Measurements from ENCODE around the gene TTC28. TPM values are rescaled to one million over a fixed set of nuclear protein-coding genes. Genes with fewer than 3 reads are reported as not detected.

TTC28 gene
- total RNA-seq, 2 donors from 2014 or later, result 4.2 to 5.4 TPM

DNA sequence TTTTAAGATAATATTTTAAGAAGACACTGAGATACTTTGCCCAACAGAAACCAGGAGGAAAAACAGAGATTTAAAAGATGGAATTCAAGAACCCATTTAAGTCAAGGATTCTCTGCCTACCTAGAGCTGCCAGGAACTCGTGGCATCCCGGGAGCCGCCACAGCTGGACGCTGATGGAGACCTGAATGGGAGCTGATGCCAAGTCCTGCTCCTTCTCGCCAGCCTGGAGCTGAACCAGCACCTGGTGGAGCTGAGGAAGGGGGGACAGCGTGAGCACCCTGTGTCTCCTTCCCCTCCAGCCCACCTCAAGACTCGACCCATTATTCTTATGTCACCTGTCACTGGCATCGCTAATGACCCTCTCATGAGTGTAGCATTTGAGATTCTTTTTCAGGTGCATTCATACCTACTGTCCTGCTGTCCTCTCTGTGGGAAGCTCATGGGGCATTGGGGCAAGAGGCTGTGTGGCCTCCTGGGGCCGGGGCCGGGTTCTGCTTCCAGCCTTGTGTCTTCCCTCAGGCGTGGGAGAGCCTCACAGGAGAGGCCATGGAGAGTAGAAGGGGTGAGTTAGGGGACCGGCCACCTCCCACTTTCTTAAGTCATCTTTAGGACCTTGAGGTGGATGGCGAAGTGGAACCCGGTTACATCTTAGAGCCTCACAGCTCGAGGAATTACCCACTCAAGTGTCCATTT lies 689.7 kb downstream of the TTC28 start:
- H3K9me3 Mint-ChIP-seq, result no peaks in the 10 kb centered on the region
- H3K27ac Mint-ChIP-seq, result no peak overlapping the region
- no peaks in the 10 kb centered on the region for H3K27me3 Mint-ChIP-seq (ENCODE audit: low read depth)
- ATAC-seq (replicated peaks in 1 of 2) (no peak), DNase-seq (no peak)
- H3K4me1 Mint-ChIP-seq (ENCODE audit: low read depth), result peaks cover 4% of the 10 kb centered on the region
- no peaks in the 10 kb centered on the region for H3K36me3 Mint-ChIP-seq (ENCODE audit: insufficient read depth in 2 of 2)
- H3K4me3 Mint-ChIP-seq, result no peak overlapping the region

DNA sequence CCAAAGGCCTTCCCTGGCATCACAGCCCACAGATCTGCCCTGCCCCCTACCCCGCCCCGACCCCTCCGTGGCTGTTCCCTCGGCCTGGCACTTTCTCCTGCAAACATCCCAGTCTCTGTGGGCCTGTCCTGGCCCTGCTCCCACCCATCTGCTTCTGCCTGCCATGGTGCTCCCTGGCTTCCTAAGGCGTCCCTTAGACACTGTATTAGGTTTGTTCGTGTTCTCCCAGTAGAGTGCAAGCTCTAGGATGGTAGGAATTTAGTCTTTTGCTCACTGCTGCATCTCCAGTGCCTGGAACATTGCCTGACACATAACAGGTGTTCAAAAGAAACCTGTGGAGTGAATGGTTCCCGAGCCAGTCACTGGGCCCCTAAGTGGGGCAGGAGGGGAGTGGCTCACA lies 690.9 kb downstream of the TTC28 start:
- Mint-ChIP-seq H3K27me3 (ENCODE audit: low read depth) (no peaks in the 10 kb centered on the region), H3K4me3 (no peak overlapping the region), H3K27ac (no peak overlapping the region), H3K9me3 (no peaks in the 10 kb centered on the region), H3K4me1 (ENCODE audit: low read depth) (peaks cover 4% of the 10 kb centered on the region), H3K36me3 (ENCODE audit: insufficient read depth in 2 of 2) (no peaks in the 10 kb centered on the region)
- ATAC-seq (replicated peaks in 1 of 2) (no peak), DNase-seq (no peak)

GRCh38 chr22:27987557-27987956 lies 692.1 kb downstream of the TTC28 start:
- Mint-ChIP-seq H3K27me3 (ENCODE audit: low read depth) (no peaks in the 10 kb centered on the region), H3K27ac (no peak overlapping the region), H3K9me3 (no peaks in the 10 kb centered on the region), H3K4me3 (no peak overlapping the region), H3K4me1 (ENCODE audit: low read depth) (peaks cover 4% of the 10 kb centered on the region), H3K36me3 (ENCODE audit: insufficient read depth in 2 of 2) (peaks cover 0 to 3% of the 10 kb centered on the region in 2 donors)
- no peak for DNase-seq
- ATAC-seq (replicated peaks in 1 of 2), result no peak

- DNase-seq, result no peak
These were observed 692.7 kb downstream of the TTC28 start for GRCh38 chr22:27986937-27987336.

DNA sequence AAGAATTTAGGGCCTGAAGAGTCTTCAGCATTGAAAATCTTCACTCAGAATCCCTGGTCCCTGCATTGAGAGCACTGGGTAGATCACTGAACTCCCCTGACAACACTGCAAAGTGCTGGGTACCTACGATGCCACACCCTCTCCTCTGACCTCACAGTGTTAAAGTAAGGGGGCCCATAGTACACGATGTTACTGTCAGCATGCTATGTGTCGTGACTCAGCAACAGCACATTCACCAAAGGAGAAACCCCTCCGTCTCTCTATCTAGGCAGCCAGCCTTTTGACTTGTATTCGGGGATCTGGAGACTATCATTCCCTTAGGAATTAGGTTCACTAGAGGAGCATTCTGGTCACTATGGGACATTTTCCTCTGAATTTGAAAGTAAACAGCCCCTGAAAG lies 693.2 kb downstream of the TTC28 start:
- peak overlapping the region; percentile 34 for H3K27ac Mint-ChIP-seq
- H3K36me3 Mint-ChIP-seq (ENCODE audit: insufficient read depth in 2 of 2), result peaks cover 0 to 3% of the 10 kb centered on the region in 2 donors
- H3K4me3 Mint-ChIP-seq, result no peak overlapping the region
- no peak for DNase-seq
- H3K4me1 Mint-ChIP-seq (ENCODE audit: low read depth), result peaks cover 4% of the 10 kb centered on the region
- ATAC-seq (replicated peaks in 1 of 2), result no peak
- H3K27me3 Mint-ChIP-seq (ENCODE audit: low read depth), result no peaks in the 10 kb centered on the region
- no peaks in the 10 kb centered on the region for H3K9me3 Mint-ChIP-seq

More at GRCh38 chr22:27986937-27987336, 692.7 kb downstream of the TTC28 start:
- H3K27ac Mint-ChIP-seq, result no peak overlapping the region
- peaks cover 4% of the 10 kb centered on the region for H3K4me1 Mint-ChIP-seq (ENCODE audit: low read depth)
- peaks cover 0 to 3% of the 10 kb centered on the region in 2 donors for H3K36me3 Mint-ChIP-seq (ENCODE audit: insufficient read depth in 2 of 2)
- ATAC-seq (replicated peaks in 1 of 2), result no peak
- no peaks in the 10 kb centered on the region for H3K27me3 Mint-ChIP-seq (ENCODE audit: low read depth)
- H3K4me3 Mint-ChIP-seq, result no peak overlapping the region
- no peaks in the 10 kb centered on the region for H3K9me3 Mint-ChIP-seq

DNA sequence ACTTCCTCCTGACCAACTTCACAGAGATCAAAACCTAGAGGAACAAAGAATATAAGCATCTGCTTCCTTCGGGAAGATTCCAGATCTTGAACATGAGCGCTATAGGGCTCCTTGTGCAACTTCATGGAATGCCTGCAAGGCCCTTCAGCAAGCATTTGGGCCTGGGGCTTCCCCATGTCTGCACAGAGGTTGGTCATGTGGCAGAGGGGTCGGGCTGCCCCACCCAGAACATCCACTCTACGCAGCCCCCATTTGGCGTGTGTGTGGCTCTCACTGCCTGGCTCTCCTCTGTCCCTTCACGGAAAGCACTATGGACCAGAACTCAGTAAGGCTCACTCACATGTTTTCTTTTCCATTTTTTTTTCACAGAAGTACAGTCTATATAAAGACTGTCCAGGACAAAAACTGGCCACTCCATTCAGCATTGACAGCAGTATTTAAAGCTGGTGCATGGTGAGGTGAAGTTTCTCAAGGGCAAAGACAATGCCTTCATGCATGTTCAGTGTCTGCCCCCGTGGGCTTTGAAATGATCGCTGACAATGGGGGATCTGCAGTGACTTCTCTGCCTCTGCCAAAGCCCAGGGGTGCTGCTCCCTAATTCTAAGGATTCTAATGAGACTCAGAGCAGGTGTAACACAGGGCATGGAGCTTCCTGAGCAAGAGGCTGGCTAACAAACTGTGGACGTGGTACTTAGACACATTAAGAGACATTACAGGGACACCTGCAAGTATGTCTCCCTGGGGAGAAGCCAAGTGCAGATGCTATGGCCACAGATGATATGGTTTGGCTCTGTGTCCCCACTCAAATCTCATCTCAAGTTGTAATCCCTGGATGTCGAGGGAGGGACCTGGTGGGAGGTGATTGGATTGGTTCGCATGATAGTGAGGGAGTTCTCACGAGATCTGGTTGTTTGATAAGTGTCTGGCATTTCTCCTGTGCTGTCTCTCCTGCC lies 694.0 kb downstream of the TTC28 start:
- DNase-seq, result no peak
- Mint-ChIP-seq H3K4me1 (ENCODE audit: low read depth) (peaks cover 4% of the 10 kb centered on the region), H3K9me3 (no peaks in the 10 kb centered on the region), H3K4me3 (no peak overlapping the region), H3K27ac (no peak overlapping the region), H3K36me3 (ENCODE audit: insufficient read depth in 2 of 2) (peaks cover 0 to 3% of the 10 kb centered on the region in 2 donors), H3K27me3 (ENCODE audit: low read depth) (no peaks in the 10 kb centered on the region)
- no peak for ATAC-seq (replicated peaks in 1 of 2)

DNA sequence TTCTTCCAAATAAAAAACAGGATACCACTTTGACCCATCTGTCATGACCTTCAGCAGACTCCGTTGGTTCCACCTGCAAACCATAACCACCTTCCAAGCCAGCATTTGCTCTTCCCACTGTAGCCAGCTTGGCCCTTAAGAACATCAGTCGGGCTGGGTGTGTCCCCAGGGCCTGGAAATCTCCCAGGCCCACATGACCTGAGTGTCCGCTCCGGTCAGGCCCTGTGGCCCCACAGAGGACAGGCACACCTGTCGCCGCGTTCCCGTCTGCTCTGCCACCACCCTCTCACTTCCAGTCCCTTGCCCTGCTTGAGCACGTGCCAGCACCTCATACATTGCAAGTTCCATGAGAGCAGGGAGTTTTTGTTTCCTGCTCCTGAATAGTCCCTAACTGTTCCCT lies 694.9 kb downstream of the TTC28 start:
- Mint-ChIP-seq H3K4me3 (no peak overlapping the region), H3K36me3 (ENCODE audit: insufficient read depth in 2 of 2) (peaks cover 0 to 3% of the 10 kb centered on the region in 2 donors), H3K9me3 (no peaks in the 10 kb centered on the region), H3K27ac (no peak overlapping the region), H3K4me1 (ENCODE audit: low read depth) (peaks cover 4% of the 10 kb centered on the region), H3K27me3 (ENCODE audit: low read depth) (no peaks in the 10 kb centered on the region)
- no peak for DNase-seq
- no peak for ATAC-seq (replicated peaks in 1 of 2)

DNA sequence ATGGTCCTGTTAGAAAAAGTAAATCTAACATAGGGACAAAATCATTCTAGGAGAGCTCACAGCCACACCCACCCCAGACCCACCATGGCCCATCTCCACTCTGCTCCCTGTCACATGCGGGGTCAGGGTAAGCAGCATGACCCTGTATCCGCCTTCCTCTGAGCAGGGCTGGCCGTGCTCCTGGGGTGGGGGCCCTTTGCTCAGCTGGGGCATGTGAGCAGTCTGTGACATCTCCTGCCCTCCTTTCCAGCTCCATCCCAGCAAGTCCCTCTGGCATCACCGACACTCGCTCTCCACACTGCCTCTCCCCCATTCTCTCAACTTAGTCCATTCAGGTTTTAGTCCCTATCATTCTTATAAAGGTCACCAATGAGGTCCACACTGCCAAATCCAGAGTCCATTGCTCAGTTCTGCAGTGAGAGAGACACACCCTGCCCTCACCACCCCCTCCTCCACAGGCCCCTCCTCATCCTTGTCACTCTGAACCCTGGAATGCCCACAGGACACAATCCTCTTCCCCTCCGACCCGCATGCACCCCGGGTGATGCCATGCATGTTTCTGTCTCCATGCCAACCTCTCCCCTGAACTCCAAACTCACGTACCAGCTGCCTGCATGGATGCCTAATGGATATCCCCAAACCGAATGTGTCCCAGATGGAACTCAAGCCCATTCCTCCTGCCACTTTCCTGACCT lies 695.5 kb downstream of the TTC28 start:
- no peak overlapping the region for H3K27ac Mint-ChIP-seq
- no peak for ATAC-seq (replicated peaks in 1 of 2)
- H3K36me3 Mint-ChIP-seq (ENCODE audit: insufficient read depth in 2 of 2), result peaks cover 0 to 3% of the 10 kb centered on the region in 2 donors
- no peak overlapping the region for H3K4me3 Mint-ChIP-seq
- H3K27me3 Mint-ChIP-seq (ENCODE audit: low read depth), result no peaks in the 10 kb centered on the region
- DNase-seq, result no peak
- no peaks in the 10 kb centered on the region for H3K9me3 Mint-ChIP-seq
- peaks cover 4% of the 10 kb centered on the region for H3K4me1 Mint-ChIP-seq (ENCODE audit: low read depth)

DNA sequence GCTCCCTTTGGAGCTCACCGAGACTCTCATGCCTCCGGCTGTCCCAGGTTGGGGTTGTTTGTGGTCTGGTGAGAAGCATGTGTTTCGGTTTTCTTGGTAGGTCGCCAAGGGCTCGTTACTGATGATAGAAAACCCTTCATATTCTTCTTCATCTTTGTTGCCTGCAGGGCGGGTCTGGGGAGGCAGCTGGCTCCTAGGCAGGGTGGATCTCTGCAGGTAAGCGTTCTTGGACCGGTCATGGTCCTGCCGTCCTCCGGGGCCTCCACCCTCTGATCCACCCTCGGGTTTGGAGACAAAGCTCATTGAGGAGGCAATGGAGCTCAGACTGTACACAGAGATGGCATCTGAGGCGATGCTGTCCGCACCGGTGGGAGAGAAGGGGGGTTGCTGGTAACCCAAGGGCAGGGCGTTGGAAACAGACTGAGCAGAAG lies 696.3 kb downstream of the TTC28 start:
- Mint-ChIP-seq H3K27ac (no peak overlapping the region), H3K36me3 (ENCODE audit: insufficient read depth in 2 of 2) (peaks cover 0 to 3% of the 10 kb centered on the region in 2 donors), H3K9me3 (no peaks in the 10 kb centered on the region), H3K4me3 (no peak overlapping the region), H3K27me3 (ENCODE audit: low read depth) (no peaks in the 10 kb centered on the region), H3K4me1 (ENCODE audit: low read depth) (peaks cover 4% of the 10 kb centered on the region)
- DNase-seq, result no peak
- ATAC-seq (replicated peaks in 1 of 2), result no peak

GRCh38 chr22:27982630-27983180 lies 696.9 kb downstream of the TTC28 start:
- Mint-ChIP-seq H3K4me1 (ENCODE audit: low read depth) (peaks cover 4% of the 10 kb centered on the region), H3K27ac (no peak overlapping the region), H3K27me3 (ENCODE audit: low read depth) (no peaks in the 10 kb centered on the region), H3K36me3 (ENCODE audit: insufficient read depth in 2 of 2) (peaks cover 0 to 3% of the 10 kb centered on the region in 2 donors), H3K4me3 (no peak overlapping the region), H3K9me3 (no peaks in the 10 kb centered on the region)
- no peak for DNase-seq
- no peak for ATAC-seq (replicated peaks in 1 of 2)

DNA sequence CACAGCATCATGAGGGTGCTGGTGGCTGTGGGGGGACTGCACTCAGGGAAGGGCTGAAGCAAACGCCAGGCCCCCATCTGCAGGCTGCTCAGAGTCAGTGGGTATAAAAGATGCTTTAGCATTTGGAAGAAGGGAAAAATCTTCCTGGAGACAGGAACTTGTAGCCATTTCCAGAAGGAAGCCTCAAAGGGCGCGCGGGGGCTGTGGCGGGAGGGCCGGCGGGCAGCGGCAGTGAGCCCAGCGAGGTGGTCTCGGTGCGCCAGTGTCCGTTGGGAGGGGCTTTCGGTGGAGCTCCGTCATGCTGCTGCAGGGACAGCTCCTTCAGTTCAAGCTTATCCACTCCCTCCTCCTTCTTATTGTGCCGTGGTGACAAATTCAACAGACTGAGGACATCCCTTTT lies 697.5 kb downstream of the TTC28 start:
- Mint-ChIP-seq H3K27me3 (ENCODE audit: low read depth) (no peaks in the 10 kb centered on the region), H3K36me3 (ENCODE audit: insufficient read depth in 2 of 2) (peaks cover 0 to 3% of the 10 kb centered on the region in 2 donors), H3K4me1 (ENCODE audit: low read depth) (peaks cover 4% of the 10 kb centered on the region), H3K27ac (no peak overlapping the region), H3K4me3 (no peak overlapping the region), H3K9me3 (no peaks in the 10 kb centered on the region)
- DNase-seq (no peak), ATAC-seq (replicated peaks in 1 of 2) (no peak)

GRCh38 chr22:27980424-27981148 lies 699.1 kb downstream of the TTC28 start:
- no peaks in the 10 kb centered on the region for H3K9me3 Mint-ChIP-seq
- H3K4me3 Mint-ChIP-seq, result no peak overlapping the region

More at GRCh38 chr22:27980424-27981148, 699.1 kb downstream of the TTC28 start:
- ATAC-seq (replicated peaks in 1 of 2), result no peak
- Mint-ChIP-seq H3K27ac (no peak overlapping the region), H3K4me1 (ENCODE audit: low read depth) (no peaks in the 10 kb centered on the region), H3K36me3 (ENCODE audit: insufficient read depth in 2 of 2) (peaks cover 0 to 3% of the 10 kb centered on the region in 2 donors), H3K27me3 (ENCODE audit: low read depth) (no peaks in the 10 kb centered on the region)
- no peak for DNase-seq

Data from activated T-cell treated with anti-CD3 and anti-CD28 coated beads, Interleukin-2, amount 50 U/mL, for 72 hours (primary cell).